DOHH2 (cell line): ENCODE results near the gene DNAI1.
A peak's percentile ranks its signal among the peaks of the same experiment; 100 is the strongest.

ENCODE experiments used
- H3F3A ChIP-seq: fragments of 200-600 bp; sonication (generic), shearing (Covaris generic); 2 replicates; pipeline ENCODE4 v1.6.0; 2016; ENCODE audit warnings: antibody characterized with exemption, mild to moderate bottlenecking; ENCODE audit not compliant: control insufficient read depth, insufficient read depth
- H3K27ac ChIP-seq: fragments of 200-600 bp; sonication (generic); 2 replicates; pipeline ENCODE4 v1.5.1; 2014; ENCODE audit warnings: low read depth, mild to moderate bottlenecking, low read length, moderate library complexity
- H3K27me3 ChIP-seq: fragments of 200-600 bp; sonication (generic); 2 replicates; pipeline ENCODE4 v1.6.1; 2014; ENCODE audit warnings: mild to moderate bottlenecking, low read length, mixed read lengths; ENCODE audit not compliant: control insufficient read depth
- H3K36me3 ChIP-seq: fragments of 200-600 bp; sonication (generic); 2 replicates; pipeline ENCODE4 v1.6.1; 2014; ENCODE audit warnings: mild to moderate bottlenecking, low read length, moderate library complexity, mixed read lengths; ENCODE audit not compliant: control insufficient read depth
- H3K4me1 ChIP-seq: fragments of 200-600 bp; sonication (generic); 2 replicates; pipeline ENCODE4 v1.6.1; 2014; ENCODE audit warnings: mild to moderate bottlenecking, low read length, mixed read lengths; ENCODE audit not compliant: control insufficient read depth
- H3K4me2 ChIP-seq: fragments of 200-600 bp; sonication (generic); 2 replicates; pipeline ENCODE4 v1.6.0; 2014; ENCODE audit warnings: mild to moderate bottlenecking, low read length, moderate library complexity
- H3K4me3 ChIP-seq: fragments of 200-600 bp; sonication (generic); 2 replicates; pipeline ENCODE4 v1.5.1; 2014; ENCODE audit warnings: mild to moderate bottlenecking, low read length, mixed read lengths
- H3K79me2 ChIP-seq: fragments of 200-600 bp; sonication (generic); 2 replicates; pipeline ENCODE4 v1.6.1; 2014; ENCODE audit warnings: mild to moderate bottlenecking, low read length, mixed read lengths; ENCODE audit not compliant: control insufficient read depth
- H3K9me2 ChIP-seq: fragments of 200-600 bp; sonication (generic); replicated peaks from 2 replicates; pipeline ENCODE4 v1.6.1; 2014; ENCODE audit warnings: mild to moderate bottlenecking, low read length, mixed read lengths; ENCODE audit not compliant: control insufficient read depth
- H3K9me3 ChIP-seq: fragments of 200-600 bp; sonication (generic); 2 replicates; pipeline ENCODE4 v1.6.1; 2014; ENCODE audit warnings: antibody characterized with exemption, low read length, mixed read lengths; ENCODE audit not compliant: control insufficient read depth, insufficient read depth
- H4K20me1 ChIP-seq: fragments of 200-600 bp; sonication (generic); 2 replicates; pipeline ENCODE4 v1.6.0; 2014; ENCODE audit warnings: low read depth, mild to moderate bottlenecking, antibody characterized with exemption, low read length, moderate library complexity; ENCODE audit not compliant: control insufficient read depth, insufficient read depth
- CTCF ChIP-seq: fragments of 200-600 bp; sonication (generic); IDR thresholded peaks from one replicate; pipeline ENCODE4 v1.5.1; 2014; ENCODE audit warnings: antibody characterized with exemption, mild to moderate bottlenecking, low read depth, low read length; ENCODE audit not compliant: poor library complexity, severe bottlenecking
- EZH2phosphoT487 ChIP-seq: fragments of 200-600 bp; sonication (generic); IDR thresholded peaks from 2 replicates; pipeline ENCODE4 v1.6.1; 2017; ENCODE audit warnings: borderline replicate concordance, mild to moderate bottlenecking, antibody characterized with exemption, low read length, moderate library complexity, mixed read lengths

The DNAI1 gene

GRCh38 chr9:34512131-34513078, 53.8 kb downstream of the DNAI1 start:
- H4K20me1 ChIP-seq, result no peaks in the 10 kb centered on the region
- H3K9me2 ChIP-seq, result no peaks in the 10 kb centered on the region
- H3K79me2 ChIP-seq, result no peaks in the 10 kb centered on the region
- no peak overlapping the region for H3K4me2 ChIP-seq
- H3K27ac ChIP-seq, result no peak overlapping the region
- TF ChIP-seq CTCF, result no peak
- TF ChIP-seq EZH2phosphoT487, result no peak
- no peak overlapping the region for H3K4me3 ChIP-seq
- H3K9me3 ChIP-seq, result no peaks in the 10 kb centered on the region
- peaks cover 10% of the 10 kb centered on the region for H3K4me1 ChIP-seq
- peaks cover 2% of the 10 kb centered on the region; the same call in 1 of the 2 replicates for H3K27me3 ChIP-seq
- no peaks in the 10 kb centered on the region for H3F3A ChIP-seq
- no peaks in the 10 kb centered on the region for H3K36me3 ChIP-seq

GRCh38 chr9:34513567-34514214, 55.1 kb downstream of the DNAI1 start:
- H3K27ac ChIP-seq, result no peak overlapping the region
- no peaks in the 10 kb centered on the region for H3K79me2 ChIP-seq
- no peaks in the 10 kb centered on the region for H4K20me1 ChIP-seq
- H3K9me3 ChIP-seq, result no peaks in the 10 kb centered on the region
- peaks cover 13% of the 10 kb centered on the region for H3K4me1 ChIP-seq
- peak overlapping the region; percentile 26; the same call in 1 of the 2 replicates for H3K4me2 ChIP-seq
- peaks cover 5% of the 10 kb centered on the region; the same call in 1 of the 2 replicates for H3K27me3 ChIP-seq
- H3K36me3 ChIP-seq, result no peaks in the 10 kb centered on the region
- H3F3A ChIP-seq, result no peaks in the 10 kb centered on the region
- H3K9me2 ChIP-seq, result no peaks in the 10 kb centered on the region
- TF ChIP-seq CTCF, result no peak
- TF ChIP-seq EZH2phosphoT487, result no peak
- no peak overlapping the region for H3K4me3 ChIP-seq

DNA sequence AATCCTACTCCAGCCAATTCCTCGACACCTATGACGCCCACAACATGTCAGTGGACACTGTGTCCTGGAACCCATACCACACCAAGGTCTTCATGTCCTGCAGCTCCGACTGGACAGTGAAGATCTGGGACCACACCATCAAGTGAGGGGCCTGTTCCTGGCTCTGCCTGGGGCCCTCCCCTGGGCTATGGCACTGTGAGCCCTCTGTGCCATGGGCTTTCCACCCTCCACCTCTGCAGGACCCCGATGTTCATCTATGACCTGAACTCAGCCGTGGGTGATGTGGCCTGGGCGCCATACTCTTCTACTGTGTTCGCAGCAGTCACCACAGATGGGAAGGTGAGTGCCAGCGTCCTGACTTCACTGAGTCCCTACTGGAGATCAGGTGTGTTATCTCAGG, 55.8 kb downstream of the DNAI1 start:
- Histone ChIP-seq H3K9me2 (no peaks in the 10 kb centered on the region), H4K20me1 (no peaks in the 10 kb centered on the region), H3K36me3 (no peaks in the 10 kb centered on the region), H3K4me1 (peaks cover 19% of the 10 kb centered on the region), H3K27me3 (peaks cover 5% of the 10 kb centered on the region; the same call in 1 of the 2 replicates), H3K9me3 (no peaks in the 10 kb centered on the region), H3K4me3 (no peak overlapping the region), H3F3A (no peaks in the 10 kb centered on the region), H3K4me2 (no peak overlapping the region), H3K79me2 (no peaks in the 10 kb centered on the region), H3K27ac (no peak overlapping the region)
- no peak for TF ChIP-seq EZH2phosphoT487
- no peak for TF ChIP-seq CTCF
